HK-2 (cell line): ENCODE results near the gene FPR2.
"Not testable (repeated sequence)": the region's sequence is repeated elsewhere in the genome, so short reads cannot be mapped to it uniquely, and the experiment has no call there.

ENCODE experiments used
- DNase-seq: peaks from one replicate; pipeline ENCODE4 v3.0.0-alpha.2; 2018; ENCODE audit not compliant: unreplicated experiment

FPR2 gene

DNA sequence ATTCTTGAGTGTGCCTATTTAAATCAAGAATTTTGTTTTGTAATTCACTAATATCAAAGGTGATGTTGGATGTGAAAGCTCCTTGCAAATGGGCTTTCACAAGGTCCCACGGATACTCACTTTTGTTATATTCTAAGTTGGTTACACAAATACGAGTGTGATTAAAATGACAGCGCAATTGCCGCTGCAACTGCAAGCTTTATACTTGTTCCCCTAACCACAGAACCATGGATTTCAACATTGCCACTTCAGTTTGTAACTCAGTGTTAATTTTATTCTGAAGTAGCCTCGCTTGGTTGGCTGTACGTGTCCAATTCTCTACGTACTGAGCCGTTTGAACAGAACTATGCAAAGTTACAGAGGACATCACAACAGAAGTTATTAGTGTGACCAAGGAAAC lies 44.4 kb downstream of the FPR2 start:
- DNase-seq, result not testable (repeated sequence)

DNA sequence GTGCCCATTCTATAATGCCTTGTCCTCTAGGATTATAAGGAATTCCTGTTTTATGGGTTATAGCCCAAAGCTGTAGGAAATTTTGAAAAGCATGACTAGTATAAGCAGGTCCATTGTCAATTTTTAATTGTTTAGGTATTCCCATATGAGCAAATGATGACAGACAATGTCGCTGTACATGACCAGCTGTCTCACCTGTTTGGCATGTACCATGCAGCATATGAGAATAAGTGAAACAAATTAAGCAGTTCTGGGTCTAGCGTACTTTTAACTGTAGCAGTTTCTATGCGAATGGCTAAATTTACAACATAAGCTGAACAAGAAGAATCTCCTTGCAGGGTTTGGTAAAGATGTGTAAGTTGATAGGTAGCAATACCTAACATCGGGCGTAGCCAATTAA lies 45.6 kb downstream of the FPR2 start:
- DNase-seq, result not testable (repeated sequence)

DNA sequence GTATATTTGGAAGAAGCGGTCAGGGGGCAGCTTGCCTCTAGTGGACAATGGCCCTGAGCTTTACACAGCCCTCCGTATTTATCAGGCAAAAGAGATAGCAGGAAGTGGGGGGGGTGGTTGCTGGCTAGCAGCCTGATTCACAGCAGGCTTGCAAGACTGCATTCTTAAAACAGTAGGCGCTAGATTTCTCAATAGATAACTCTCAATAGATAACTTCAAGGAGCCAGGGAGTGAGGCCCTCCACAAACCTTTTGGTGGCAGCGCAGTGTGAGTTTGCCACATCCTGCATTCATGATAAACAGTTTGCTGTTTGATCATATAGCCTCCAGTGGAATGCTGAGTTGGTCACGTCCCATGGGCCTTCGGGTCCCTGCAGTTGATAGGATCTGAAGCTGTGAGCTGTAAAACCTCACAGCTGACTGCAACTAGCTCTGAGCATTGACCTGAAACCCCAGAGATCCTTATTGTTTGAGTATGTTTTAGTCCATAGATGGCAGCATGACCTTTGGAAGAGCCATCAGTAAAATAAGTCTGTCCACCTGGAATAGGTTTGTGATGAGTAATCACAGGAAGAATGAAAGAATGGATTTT lies 46.2 kb downstream of the FPR2 start:
- no peak for DNase-seq

DNA sequence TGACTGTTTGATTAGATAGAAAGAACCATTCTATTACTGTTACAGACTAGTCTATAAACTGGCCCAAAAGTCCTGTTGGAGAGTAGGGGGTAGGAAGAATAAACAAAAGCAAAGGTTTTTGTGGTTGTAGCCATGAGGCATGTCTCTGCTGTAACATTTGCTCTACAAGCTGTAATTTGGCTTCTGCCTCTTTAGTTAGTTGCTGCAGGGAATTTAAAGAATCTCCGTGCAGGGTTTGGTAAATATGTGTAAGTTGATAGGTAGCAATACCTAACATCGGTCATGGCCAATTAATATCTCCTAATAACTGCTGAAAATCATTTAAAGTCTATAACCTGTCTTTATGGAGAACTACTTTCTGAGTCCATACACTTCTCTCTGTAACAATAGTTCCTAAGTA lies 46.9 kb downstream of the FPR2 start:
- DNase-seq, result no peak

DNA sequence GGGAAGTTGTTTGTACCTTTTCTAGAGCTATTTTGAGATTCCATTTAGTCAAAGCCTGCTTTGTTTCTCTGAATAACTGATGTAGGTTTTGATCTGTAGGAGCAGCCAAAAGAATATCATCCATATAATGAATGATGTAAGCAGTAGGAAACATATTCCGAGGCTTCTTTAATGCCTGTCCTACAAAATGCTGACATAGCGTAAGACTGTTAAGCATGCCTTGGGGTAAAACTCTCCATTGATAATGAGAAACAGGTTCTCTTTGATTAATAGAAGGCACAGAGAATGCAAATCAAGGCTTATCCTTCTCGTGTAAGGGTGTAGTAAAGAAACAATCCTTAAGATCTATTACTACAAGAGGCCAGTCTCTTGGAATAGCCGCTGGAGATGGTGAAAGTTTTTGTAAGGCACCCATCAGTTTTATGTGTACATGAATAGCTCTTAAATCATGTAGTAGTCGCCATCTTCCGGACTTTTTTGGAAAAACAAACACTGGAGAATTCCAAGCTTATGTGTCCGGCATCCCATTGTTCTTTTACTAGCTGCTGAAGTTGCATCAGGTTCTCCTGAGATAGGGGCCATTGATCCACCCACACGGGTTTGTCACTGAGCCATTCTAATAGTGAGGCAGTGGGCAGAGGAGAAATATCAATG lies 47.5 kb downstream of the FPR2 start:
- DNase-seq, result peak; percentile 2

DNA sequence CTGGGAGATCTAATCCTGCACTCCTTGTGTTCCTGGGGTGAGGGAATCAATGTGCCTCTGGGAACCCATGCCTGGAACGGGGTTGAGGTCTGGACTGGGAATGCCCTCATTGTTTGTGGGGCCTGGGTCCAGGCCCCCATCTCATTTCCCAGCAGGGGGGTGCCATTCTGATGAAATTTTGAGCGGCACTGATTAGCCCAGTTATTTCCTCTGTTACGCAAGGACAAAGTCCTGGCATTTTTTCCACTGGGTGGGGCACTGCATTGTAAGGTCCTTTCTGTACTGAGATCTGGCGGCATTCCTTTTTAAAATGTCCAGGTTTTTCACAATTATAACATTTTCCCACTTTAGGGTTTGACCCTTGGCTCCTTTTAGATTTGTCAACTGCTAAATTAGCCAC lies 48.8 kb downstream of the FPR2 start:
- no peak for DNase-seq

DNA sequence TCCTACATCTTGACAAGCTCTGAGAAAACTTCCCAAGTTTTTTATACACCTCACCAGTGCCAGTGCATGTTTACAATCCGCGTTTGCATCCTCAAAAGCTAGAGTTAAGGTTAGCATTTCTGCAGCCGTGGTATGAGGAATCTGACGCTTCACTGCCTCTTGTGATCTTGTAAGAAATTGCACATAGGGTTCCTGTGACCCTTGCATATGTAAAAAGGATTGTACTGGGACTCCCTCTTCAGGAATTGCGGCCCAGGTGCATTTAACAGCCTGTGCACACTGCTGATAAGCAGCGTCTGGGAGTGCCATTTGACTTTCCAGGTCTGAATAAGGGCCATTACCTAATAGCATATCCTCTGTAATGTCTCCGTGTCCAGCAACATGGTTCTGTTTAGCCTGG lies 49.2 kb downstream of the FPR2 start:
- no peak for DNase-seq

DNA sequence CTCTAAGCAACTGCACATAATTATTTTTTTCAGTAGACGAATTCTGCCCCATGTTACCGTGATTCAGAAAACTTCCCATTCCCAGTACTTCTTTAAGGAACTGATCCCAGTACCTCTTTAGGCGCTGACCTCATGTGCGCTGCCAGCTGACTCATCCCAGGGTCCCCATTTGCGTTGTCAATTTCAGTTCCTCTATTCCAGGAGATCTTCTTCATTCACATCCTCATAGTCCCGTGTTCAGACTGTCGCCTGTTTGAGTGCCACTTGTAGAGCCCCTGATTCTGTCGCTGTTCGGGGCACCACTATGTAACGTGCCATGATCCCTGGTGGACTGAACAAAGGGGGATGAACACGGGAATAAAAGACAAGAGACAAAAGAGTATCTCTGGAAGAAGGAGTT lies 50.4 kb downstream of the FPR2 start:
- DNase-seq, result no peak

DNA sequence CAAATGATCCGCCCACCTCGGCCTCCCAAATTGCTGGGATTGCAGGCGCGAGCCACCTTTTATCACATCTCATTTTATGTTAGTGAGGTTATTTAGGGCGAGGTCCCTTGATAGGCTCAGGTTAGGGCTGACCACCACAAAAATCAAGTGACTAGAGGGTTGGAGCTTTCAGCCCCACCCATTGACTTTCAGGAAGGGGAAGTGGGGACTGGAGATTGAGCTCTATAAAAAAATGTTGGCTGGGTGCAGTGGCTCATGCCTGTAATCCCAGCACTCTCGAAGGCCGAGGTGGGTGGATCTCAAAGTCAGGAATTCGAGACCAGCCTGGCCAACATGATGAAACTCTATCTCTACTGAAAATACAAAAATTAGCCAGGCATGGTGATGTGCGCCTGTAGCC lies 54.1 kb downstream of the FPR2 start:
- DNase-seq, result no peak

DNA sequence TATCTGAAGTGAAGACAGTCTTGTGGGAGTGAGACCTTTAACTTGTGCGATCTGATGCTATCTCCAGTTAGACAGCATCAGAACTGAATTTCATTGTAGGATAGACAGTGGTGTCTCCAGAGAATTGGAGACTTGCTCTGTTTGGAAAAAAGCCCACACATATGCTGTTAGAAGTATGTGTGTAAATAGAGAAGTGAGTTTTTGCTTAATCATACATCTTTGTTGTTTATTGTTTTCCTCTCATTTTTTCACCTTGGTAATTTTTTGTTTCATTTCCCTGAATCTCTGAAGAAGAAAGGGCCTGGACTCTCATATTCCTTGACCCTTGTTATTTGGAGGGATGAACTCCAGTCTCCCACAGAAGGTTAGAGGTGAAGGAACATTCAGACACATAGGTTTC lies 55.7 kb downstream of the FPR2 start:
- no peak for DNase-seq

DNA sequence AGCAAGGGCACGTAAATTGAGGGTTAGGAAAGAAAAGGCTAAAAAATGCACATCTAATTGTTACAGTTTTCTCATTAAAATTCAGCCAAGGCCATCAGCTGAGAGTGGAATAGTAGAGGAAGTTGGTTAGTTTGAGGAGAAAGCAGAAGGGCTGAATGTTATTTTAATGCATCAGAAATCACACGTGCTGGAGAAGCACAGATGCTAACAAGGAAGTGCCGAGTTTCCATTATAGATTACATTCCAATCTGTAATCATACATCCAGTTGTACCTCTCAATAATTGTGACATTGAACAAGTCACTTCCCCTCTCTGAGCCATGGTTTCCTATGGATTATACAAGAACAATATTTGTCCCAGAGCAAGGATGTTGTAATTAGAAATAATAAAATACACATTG lies 59.0 kb downstream of the FPR2 start:
- DNase-seq, result no peak
